HG03575 (cell line): ENCODE data around the gene PDCD6IP.

Experiments used
- ATAC-seq: cut with Tn5 transposase; IDR thresholded peaks from one replicate; pipeline ENCODE4 v1.9.1; 2021; ENCODE audit not compliant: unreplicated experiment, insufficient number of reproducible peaks, low FRiP score; ENCODE audit errors: extremely low read depth

Gene PDCD6IP

DNA sequence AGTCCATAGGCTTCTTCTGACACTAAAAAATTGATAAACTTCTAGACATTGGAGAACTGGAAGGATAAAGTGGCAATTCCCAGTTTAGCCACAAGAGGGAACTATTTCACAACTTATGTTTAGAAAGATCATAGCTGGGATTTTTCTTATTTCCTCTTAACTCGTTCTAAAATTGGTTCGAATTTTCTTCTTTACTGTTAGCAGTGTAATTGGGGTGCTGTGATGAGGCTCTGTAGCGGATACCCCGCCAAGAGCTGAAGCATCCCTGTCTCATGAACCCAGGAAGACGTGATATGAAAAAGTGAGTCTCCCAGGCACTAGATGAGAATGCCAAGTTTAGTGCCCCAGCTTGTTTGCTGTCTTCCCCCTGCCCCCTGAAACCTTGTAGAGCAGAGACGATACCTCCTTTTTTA is 85.1 kb downstream of the PDCD6IP start:
- ATAC-seq, result no peak

DNA sequence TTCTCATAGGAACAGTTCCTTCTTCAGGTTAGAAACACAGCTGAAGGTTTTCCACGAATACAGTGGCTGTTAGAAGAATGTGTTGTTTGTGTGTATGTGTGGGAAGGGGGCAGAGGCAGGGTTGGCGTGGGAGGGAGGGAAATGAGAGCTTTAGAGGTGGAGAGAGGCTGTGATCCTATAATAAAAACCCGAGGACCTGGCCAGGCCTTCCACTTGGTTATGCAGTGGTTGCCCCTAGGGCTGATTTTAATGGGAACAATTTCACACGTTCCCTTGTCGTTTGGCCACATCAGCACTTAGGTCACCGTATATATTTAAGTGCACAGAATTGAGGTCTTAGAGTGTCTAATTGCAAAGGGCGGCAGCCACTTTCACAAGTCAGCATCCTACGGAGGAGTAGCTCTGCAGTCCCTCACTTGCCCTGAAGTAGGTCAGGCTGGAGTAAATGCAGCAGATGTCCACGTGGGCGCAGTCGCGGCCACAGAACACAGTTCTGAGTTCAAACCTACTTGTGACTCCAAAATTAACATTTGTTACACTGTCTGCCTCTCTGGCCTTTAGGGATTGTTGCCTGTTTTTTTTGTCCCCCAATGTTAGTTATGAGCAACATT is 85.6 kb downstream of the PDCD6IP start:
- no peak for ATAC-seq

DNA sequence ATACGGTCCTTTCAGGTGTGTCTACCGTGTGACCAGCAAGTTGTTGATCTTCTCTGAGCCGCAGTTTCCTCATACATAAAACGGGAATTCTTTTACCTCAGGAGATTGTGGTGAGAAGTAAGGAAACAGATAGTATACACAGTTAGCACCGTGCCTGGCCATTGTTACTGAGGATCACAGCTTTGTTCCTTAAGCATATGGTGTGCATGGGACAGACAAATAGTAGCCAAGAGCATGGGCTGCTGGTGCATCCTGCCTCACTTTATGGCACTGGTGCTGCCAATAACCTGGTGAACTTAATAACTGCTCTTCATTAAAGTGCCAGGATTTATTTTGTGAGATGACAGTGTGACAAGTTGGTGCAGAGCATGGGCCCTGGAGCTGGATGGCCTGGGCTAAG is 86.3 kb downstream of the PDCD6IP start:
- no peak for ATAC-seq

DNA sequence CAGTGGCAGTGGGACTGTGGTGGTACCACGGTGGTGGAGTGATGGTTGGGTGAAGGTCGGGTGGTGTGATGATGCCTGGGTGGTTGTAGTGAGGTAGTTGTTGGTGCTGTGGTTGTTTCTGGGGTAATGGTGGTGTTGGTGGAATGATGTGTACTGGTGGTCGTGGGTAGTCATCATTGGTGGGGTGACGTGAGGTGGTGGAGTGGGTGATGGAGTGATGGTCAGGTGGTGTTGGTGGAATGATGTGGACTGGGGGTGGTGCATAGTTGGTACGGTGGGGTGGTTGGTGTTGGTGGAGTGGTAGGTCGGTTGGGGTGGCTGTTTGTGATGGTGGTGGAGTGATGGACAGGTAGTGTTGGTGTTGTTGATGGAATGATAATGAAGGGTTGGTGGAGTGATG is 87.1 kb downstream of the PDCD6IP start:
- no peak for ATAC-seq

DNA sequence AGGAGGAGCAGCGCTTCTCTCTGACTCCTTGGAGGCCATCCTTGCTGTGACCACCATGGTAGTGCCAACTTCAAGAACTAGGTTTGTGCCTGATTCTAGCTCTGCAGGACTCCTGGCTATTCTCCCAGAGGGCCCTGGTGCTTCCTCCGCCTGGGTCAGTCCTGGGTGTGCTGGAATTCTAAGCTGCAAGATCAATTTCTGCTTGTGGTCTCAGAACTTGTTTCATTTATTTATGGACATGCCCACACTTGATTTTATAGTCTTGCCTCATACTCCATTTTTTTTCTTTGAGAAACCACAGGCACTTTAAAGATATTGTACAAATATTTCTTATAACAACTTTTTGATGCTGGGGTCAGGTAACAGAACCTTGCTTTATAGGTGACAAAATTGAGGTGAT is 87.6 kb downstream of the PDCD6IP start:
- ATAC-seq, result no peak

DNA sequence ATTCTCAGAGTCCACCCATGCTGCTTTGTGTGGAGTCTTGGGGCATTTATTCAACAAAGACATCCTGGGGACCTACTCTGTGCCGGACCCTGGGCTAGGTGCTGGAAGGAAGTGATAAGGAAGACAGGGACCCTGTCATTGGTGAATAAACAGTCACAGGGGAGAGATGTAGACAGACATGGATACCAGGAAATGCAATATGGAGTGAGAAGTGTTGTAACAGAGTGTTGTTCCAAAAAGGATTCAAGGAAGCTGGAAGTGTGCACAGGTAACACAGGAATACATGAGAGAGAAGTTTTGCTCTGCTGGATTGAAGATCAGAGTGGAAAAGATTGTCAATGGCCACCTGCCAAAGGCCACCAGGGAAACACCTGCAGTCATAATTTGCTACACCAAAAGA is 89.0 kb downstream of the PDCD6IP start:
- no peak for ATAC-seq

DNA sequence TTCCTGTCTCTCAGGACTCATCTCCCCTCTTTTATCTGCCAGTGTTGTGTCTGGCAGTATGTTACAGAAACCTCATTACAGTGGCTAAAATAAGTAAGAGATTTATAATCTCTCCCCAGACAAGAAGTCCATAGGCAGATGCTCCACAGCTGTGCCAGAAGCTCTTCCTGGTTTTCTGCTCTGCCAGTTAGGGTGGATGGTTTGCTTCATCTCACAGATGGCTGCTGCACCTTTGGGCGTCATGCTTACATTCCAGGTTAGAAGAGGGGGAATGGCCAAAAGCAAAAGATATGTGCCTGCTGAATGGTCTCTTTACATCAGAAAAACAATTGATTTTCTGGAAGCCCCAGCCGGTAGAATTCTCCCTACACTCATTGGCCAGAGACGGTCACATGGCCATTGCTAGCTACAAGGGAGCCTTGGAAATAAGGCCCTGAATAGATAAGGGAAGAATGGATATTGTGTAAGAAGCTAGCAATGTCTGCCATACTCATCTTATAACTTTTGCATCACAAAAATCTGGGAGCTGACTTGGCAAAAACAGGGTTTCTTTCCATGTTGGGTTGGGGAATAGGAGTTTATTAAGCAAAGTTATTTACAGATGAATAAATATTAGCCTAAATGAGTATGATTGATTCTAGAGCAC is 91.1 kb downstream of the PDCD6IP start:
- no peak for ATAC-seq

DNA sequence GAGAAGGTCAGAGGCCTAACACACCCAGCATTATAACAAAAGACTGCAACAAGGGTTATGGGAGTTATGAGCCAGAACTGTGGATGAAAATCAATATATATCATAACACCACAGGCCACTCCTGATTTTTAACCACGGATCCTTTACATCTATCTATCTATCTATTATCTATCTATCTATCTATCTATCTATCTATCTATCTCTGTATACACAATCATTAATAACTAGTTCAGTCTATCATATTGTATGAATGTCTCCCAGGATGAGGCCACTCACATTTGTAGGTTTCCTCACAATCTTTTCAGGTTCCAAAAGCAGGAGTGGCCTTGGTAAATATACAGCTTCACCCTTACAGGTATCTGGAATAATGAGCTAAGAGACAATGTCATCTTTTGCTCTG is 94.2 kb downstream of the PDCD6IP start:
- ATAC-seq, result no peak

DNA sequence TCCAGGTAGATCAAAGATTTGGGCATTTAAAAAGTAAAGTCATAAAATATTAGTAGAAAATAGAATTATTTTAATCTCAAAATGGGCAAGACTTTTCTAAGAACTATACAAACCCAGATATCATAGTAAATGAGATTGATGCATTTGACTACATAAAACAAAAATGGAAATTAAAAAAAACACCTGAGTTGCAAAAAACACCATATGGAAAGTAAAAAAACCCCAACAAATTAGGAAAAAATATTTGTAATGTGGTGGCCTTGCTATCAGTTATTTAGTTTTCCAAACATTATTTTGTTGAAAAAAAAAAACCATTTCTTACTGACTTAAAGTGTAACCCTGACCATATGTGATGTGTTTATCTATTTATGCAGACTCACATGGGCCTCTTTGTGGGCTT is 97.2 kb downstream of the PDCD6IP start:
- no peak for ATAC-seq

DNA sequence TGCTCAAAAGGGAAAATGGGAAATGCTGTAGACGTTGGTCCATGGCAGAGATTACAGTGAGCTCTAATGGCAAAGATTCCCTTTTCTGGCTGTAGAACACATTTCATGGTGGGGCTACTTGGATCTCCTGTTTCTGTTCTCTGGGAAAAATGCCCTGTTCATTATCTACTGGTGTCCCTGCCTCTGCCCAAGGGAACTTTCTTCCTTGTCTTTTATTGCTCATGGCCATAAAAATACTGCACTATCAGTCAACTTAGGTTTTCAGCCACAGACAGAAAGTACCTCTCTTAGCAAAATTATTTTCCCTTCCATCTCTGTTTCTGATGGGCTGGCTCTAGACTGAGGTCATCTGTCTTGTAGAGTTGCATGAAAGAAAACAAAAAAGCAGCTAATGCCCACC is 98.9 kb downstream of the PDCD6IP start:
- no peak for ATAC-seq

DNA sequence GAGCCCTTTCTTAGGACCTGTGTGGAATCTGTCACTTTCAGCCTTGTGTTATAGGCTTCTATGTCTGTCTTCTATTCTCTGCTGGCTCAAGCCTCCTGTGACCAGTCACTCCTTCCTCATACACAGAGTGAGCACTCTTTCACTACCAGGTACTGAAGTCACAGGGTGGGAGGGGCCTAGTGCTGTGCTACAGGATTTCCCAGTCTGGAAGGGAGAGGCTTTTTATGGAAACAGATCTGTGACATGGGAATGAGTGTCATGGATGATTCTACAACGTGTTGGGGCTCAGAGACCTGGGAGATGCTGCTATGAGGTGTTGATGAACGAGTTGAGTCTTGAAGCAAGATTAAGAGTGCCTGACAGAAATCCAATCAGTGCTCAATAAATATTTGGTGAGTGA is 100.5 kb downstream of the PDCD6IP start:
- no peak for ATAC-seq

DNA sequence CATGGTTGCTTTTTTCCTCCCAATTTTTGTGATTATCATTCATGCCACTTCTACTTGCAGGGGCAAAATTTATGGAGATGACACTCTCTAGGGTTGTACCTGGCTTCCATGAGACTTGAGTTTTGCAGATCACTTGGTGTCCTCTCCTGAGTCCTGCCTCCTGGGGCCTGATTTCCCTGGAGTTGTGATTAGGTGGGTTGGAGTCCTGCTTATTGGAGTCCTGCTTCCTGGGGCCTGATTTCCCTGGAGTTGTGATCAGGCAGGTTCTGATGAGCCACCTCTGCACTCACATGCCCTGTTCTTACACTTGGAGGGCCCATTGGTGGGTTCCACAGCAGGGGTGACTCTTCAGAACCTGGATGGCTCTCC is 102.0 kb downstream of the PDCD6IP start:
- ATAC-seq, result no peak

DNA sequence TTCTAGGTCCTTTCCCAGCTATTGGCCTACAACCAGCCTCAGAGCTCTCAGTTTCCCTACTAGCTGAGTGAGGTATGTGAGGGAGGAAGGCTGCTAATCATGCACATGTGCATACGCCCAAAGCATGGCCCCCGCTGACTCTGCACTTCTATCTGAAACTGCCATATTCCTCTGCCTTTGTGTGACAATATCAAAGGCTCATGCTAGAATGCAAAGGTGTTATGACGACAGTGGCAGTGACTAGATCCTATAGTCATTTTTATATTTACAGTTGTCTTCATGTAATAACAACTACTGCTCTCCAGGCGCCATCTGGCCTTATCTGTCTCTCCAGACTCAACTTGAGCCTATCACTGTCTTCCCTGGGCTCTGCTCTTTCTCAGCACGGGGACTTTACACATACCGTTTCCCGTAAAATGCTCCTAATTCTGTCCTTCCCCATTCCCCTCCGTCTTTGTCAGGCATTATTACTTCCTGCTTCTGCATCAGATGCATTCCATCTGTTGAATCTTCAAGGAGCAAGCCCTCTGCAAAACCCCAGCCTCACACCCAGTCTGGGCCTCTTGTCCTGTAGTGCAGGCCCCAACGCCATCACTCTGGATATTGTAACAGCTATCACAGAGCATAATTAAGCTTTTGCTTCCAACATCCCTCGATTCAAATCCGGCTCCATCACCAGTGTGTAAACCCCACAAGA is 102.5 kb downstream of the PDCD6IP start:
- ATAC-seq, result no peak

DNA sequence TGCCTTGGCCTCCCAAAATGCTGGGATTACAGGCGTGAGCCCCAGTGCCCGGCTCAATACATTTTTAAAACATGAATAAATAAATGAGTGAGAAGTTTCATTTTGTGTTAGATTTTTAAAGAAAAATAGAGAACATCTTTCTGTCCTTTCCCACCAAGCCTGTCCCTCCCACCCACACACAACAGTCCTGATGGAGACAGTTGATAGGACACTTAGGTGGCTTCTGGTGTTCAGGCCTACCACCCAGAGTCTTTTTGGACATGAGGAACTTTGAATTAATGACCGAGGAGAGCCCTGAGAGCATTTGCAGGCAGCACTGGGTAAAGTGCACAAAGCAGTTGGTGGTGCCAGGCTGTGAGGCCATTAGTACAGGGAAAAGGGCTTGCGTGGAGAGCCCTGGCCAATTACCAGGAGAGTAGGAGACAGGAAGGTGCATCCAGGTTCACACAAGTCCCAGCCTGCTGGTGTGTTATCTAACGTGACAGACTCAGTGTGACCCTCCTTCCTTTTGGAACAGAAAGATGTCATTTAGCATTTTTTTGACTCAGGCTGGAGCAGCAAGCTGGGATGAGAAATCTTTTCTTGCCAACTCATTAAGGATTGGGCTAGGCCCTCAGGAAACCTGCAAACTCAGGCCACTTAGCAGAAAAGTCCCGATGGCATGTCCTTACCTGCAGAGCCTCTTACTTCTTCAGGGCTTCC is 103.6 kb downstream of the PDCD6IP start:
- no peak for ATAC-seq

DNA sequence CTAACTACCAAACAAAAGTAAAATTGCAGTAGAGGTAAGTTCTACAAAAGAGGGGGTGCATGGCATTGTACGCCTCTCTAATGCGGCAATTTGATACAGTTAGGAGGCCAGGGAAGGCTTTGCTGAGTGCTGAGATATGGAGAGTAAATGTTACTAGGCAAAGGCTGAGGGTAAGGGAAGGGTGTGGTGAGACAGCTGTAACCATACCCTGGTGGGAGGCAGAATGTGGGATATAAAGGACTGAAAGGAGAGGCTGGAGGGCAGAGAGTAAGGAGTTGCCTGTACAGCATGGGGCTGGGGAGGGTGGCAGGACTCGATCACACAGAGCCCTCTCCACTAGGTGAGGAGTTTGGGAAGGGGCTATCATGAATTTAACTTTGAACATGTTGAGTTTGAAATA is 106.3 kb downstream of the PDCD6IP start:
- no peak for ATAC-seq

DNA sequence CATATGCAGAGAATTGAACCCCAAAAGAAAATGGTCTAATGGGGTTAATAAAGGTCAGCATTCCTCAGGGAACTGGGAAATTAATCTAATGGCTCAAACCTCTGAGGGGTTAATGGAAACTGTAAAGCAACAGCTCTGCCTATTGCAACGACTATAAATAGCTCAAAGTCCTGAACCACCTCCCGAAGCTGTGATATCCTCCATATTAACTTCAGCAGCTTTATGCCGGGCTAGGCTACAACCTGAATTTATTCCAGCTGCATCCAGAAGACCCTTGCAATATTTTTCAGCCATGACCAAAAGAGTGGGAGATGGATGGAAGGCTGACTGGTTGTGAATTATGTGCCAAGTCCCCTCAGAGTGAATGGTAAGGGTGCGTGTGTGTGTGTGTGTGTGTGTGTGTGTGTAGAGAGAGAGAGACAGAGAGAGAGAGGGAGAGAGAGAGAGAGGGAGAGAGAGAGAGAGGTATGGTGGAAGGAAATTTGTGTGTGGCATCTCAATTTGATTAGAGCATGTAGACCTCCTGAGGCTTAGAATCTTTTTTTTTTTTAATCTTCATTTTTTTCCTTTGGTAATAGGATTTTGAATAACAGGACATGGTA is 109.9 kb downstream of the PDCD6IP start:
- no peak for ATAC-seq

DNA sequence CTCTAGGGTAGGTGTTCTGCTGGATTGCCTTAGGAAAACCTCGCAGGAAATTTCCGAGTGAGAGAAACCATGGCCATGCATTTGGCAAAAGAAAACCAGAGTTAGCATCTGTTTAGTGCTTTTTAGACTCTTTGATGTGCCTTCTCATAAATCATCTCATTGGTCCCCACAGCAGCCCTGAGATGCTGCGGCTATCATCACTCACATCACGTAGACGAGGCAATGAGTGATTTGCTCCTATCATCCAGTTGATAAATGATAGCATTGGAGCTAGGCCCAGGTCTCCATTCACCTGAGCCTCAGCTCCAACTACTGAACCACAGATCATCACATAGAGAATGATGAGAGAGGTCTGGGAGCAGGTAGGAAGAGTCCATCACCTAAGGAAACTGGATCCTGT is 111.1 kb downstream of the PDCD6IP start:
- ATAC-seq, result no peak

DNA sequence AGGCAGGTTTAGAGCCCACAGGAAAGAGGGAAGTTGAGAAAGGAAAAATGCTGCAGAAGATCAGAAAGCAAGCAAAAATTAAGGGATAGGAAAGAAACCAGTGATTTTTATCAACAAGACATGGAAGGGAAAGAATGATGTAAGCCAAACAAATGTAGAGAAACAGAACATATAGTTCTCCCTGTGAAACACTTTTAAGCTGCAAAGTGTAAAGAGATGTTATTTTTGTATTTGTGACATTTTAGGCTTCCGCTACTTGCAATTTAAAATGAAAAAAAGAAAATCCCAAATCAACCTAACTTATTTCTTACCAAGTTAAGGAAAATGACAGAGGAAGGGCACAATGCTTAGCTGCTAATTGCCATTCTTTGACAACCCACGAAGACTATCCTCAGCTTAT is 111.6 kb downstream of the PDCD6IP start:
- ATAC-seq, result no peak

DNA sequence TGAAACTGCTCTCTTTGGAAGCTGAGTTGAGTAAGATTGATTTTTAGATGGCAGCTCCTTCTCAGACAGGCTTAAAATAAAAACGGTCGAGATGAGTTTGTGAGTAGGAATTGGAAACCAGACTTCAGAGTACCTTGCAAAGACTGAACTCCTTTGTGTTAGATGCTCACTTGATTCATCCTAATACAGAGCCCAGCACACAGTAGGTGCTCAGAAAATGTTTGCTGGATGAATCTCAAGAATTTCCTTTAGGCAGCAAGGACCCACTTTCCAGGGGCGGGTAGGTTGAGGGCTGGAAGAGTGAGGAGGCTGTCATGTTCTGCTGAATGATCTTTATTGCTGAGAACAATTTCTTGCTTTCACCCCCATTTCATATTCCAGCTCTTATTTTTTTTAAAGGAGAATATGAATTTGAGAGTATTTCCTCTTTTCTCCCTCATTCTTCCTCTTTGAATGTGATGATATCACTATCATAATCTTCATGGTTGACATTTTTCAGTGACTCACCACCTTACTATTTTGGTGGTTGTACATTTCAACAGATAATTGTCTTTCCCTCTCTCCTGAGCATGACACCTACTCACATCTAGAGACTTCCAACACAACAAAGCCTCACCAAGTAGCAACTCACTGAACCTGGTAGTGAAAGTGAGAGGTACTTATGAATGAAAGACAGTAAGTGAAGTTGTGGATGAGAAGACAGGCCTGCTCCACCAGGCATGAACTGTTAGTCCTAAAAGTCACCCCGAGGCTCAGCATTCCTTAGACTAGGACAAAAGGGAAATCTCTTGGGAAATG is 113.3 kb downstream of the PDCD6IP start:
- ATAC-seq, result no peak
